ENCODE results near the gene TTBK1. TPM values are rescaled to one million over a fixed set of nuclear protein-coding genes. Genes with fewer than 3 reads are reported as not detected.

Gene TTBK1
- total and polyA plus RNA-seq, 12 donors, result 0.17 to 5.4 (median 0.65) TPM

- Histone ChIP-seq H3K4me3 (no peak overlapping the region), H3K9me3 (replicated peaks in 1 of 3) (no peaks in the 10 kb centered on the region), H3K27me3 (no peaks in the 10 kb centered on the region), H3K27ac (no peak overlapping the region), H3K4me1 (replicated peaks in 1 of 2) (peaks cover 0 to 6% of the 10 kb centered on the region in 2 donors), H3K36me3 (replicated peaks in 1 of 2) (no peaks in the 10 kb centered on the region)
- no peak for TF ChIP-seq POLR2A (IDR thresholded peaks at IDR 0.05)
- no peak for TF ChIP-seq CTCF (IDR thresholded peaks at IDR 0.05)
- DNase-seq, result peak in 1 of 7 donors; percentile 14
- intact Hi-C loops (cut with DNase I), result no loop called here
- WGBS, 4 donors, result 77 to 94% (median 86%) methylated on average over 3 of the region's 3 CpGs
Measured at GRCh38 chr6:43304361-43304760, 61.1 kb downstream of the TTBK1 start.

- no peaks in the 10 kb centered on the region for H3K27me3 ChIP-seq
- H3K27ac ChIP-seq, result no peak overlapping the region
Measured at GRCh38 chr6:43304882-43305281, 61.6 kb downstream of the TTBK1 start.

GRCh38 chr6:43306086-43306485 is 62.8 kb downstream of the TTBK1 start:
- Histone ChIP-seq H3K36me3 (replicated peaks in 1 of 2) (no peaks in the 10 kb centered on the region), H3K4me3 (no peak overlapping the region), H3K4me1 (replicated peaks in 1 of 2) (peaks cover 0 to 6% of the 10 kb centered on the region in 2 donors), H3K27ac (no peak overlapping the region), H3K27me3 (no peaks in the 10 kb centered on the region), H3K9me3 (replicated peaks in 1 of 3) (no peaks in the 10 kb centered on the region)
- TF ChIP-seq CTCF (IDR thresholded peaks at IDR 0.05) (no peak), POLR2A (IDR thresholded peaks at IDR 0.05) (no peak)
- intact Hi-C loops (cut with DNase I), result no loop called here
- 92 to 98% (median 93%) methylated on average over 5 to 7 of the region's 7 CpGs for WGBS, 4 donors
- no peak for DNase-seq

More at GRCh38 chr6:43304882-43305281, 61.6 kb downstream of the TTBK1 start:
- H3K4me3 ChIP-seq, result no peak overlapping the region
- H3K36me3 ChIP-seq (replicated peaks in 1 of 2), result no peaks in the 10 kb centered on the region
- intact Hi-C loops (cut with DNase I), result no loop called here
- WGBS, 4 donors, result 72 to 100% (median 92%) methylated on average over 2 of the region's 2 CpGs
- peaks cover 0 to 6% of the 10 kb centered on the region in 2 donors for H3K4me1 ChIP-seq (replicated peaks in 1 of 2)
- TF ChIP-seq POLR2A (IDR thresholded peaks at IDR 0.05) (no peak), CTCF (IDR thresholded peaks at IDR 0.05) (no peak)
- peak in 1 of 7 donors; percentile 9 for DNase-seq
- no peaks in the 10 kb centered on the region for H3K9me3 ChIP-seq (replicated peaks in 1 of 3)

GRCh38 chr6:43307451-43308100 is 64.3 kb downstream of the TTBK1 start:
- no peak overlapping the region for H3K4me3 ChIP-seq

More at GRCh38 chr6:43307451-43308100, 64.3 kb downstream of the TTBK1 start:
- Histone ChIP-seq H3K36me3 (replicated peaks in 1 of 2) (no peaks in the 10 kb centered on the region), H3K27ac (no peak overlapping the region), H3K27me3 (no peaks in the 10 kb centered on the region), H3K9me3 (replicated peaks in 1 of 3) (no peaks in the 10 kb centered on the region), H3K4me1 (replicated peaks in 1 of 2) (peaks cover 0 to 6% of the 10 kb centered on the region in 2 donors)
- intact Hi-C loops (cut with DNase I), result no loop called here
- 86 to 89% (median 88%) methylated on average over 3 to 5 of the region's 5 CpGs for WGBS, 4 donors
- peak in 1 of 7 donors; percentile 42 for DNase-seq
- TF ChIP-seq POLR2A (IDR thresholded peaks at IDR 0.05) (no peak), CTCF (IDR thresholded peaks at IDR 0.05) (no peak)
